ENCODE results near the gene FBXL15. TPM values are rescaled to one million over a fixed set of nuclear protein-coding genes. Genes with fewer than 3 reads are reported as not detected.
A peak's percentile ranks its signal among the peaks of the same experiment; 100 is the strongest.

FBXL15 gene
- total and polyA plus RNA-seq, 2 experiments from 2014 or later = 18.5 to 36.1 TPM

GRCh38 chr10:102429468-102429867 is 8.8 kb downstream of the FBXL15 start:
- H3K9me2 ChIP-seq (ENCODE audit: insufficient read depth) = no peaks in the 10 kb centered on the region
- DNase-seq (ENCODE audit: low spot score) = peak; percentile 30

More at GRCh38 chr10:102429468-102429867, 8.8 kb downstream of the FBXL15 start:
- Histone ChIP-seq H3K4me1 (ENCODE audit: insufficient read depth) (peaks cover 9% of the 10 kb centered on the region), H3K27ac (ENCODE audit: low read depth) (no peak overlapping the region), H3K27me3 (ENCODE audit: insufficient read depth) (peaks cover 18% of the 10 kb centered on the region), H3K4me2 (no peak overlapping the region), H2AFZ (no peak overlapping the region), H3F3A (replicated peaks; ENCODE audit: low read depth) (0 out of 2 replicates have a peak, but pooled peaks cover 7% of the 10 kb centered on the region), H4K20me1 (replicated peaks; ENCODE audit: insufficient read depth) (no peaks in the 10 kb centered on the region; the same call in 1 of the 2 replicates), H3K4me3 (no peak overlapping the region), H3K36me3 (ENCODE audit: insufficient read depth) (no peaks in the 10 kb centered on the region; the same call in 1 of the 2 replicates), H3K79me2 (replicated peaks; ENCODE audit: insufficient read depth) (no peaks in the 10 kb centered on the region; the same call in 1 of the 2 replicates)
- Mint-ChIP-seq H3K36me3 (ENCODE audit: low read depth) (peaks cover 5% of the 10 kb centered on the region; the same call in 1 of the 3 replicates), H3K4me3 (no peak overlapping the region), H3K9me3 (no peaks in the 10 kb centered on the region), H3K27me3 (ENCODE audit: insufficient read depth, low read depth, poor library complexity) (peaks cover 28% of the 10 kb centered on the region), H3K27ac (no peak overlapping the region), H3K4me1 (peaks cover 9% of the 10 kb centered on the region)
- no peak for ATAC-seq
- no peak for TF ChIP-seq EZH2phosphoT487 (IDR thresholded peaks at IDR 0.05; ENCODE audit: unreplicated experiment)
- no peak for TF ChIP-seq ZNF462 (CRISPR knock-in tag; IDR thresholded peaks at IDR 0.05)
- no peak for TF ChIP-seq CREB1 (CRISPR knock-in tag; IDR thresholded peaks at IDR 0.05; ENCODE audit: low read depth)
- TF ChIP-seq EZH2 (IDR thresholded peaks at IDR 0.05; ENCODE audit: low read depth, unreplicated experiment) = no peak
- TF ChIP-seq REST (IDR thresholded peaks at IDR 0.05; ENCODE audit: unreplicated experiment) = no peak
- no peak for TF ChIP-seq POLR2AphosphoS5 (IDR thresholded peaks at IDR 0.05; ENCODE audit: low read depth)
- TF ChIP-seq ZNF114 (CRISPR knock-in tag; IDR thresholded peaks at IDR 0.05) = no peak
- no peak for TF ChIP-seq ZNF331 (CRISPR knock-in tag; IDR thresholded peaks at IDR 0.05; ENCODE audit: low read depth)
- TF ChIP-seq JUNB (IDR thresholded peaks at IDR 0.05; ENCODE audit: unreplicated experiment) = no peak
- no peak for TF ChIP-seq STAT1 (IDR thresholded peaks at IDR 0.05; ENCODE audit: unreplicated experiment)
- TF ChIP-seq CTCF (conservative IDR thresholded peaks at IDR 0.05; ENCODE audit: low read depth in 2 of 2) = no peak
- TF ChIP-seq ETS1 (IDR thresholded peaks at IDR 0.05) = no peak
- TF ChIP-seq NANOG (IDR thresholded peaks at IDR 0.05; ENCODE audit: borderline replicate concordance) = no peak
